ENCODE results near the gene TBC1D5. TPM values are rescaled to one million over a fixed set of nuclear protein-coding genes. Genes with fewer than 3 reads are reported as not detected.

TBC1D5 gene
- total RNA-seq, 1 experiment from 2014 or later, result 26.1 TPM

GRCh38 chr3:17683542-17684207 is 58.8 kb downstream of the TBC1D5 start:
- Mint-ChIP-seq H3K4me1 (peaks cover 10% of the 10 kb centered on the region; the same call in 1 of the 2 replicates), H3K4me3 (no peak overlapping the region), H3K27me3 (ENCODE audit: low read depth) (no peaks in the 10 kb centered on the region), H3K36me3 (no peaks in the 10 kb centered on the region), H3K27ac (no peak overlapping the region), H3K9me3 (no peaks in the 10 kb centered on the region)
- DNase-seq (ENCODE audit: low spot score), result no peak
- no peak for ATAC-seq
- TF ChIP-seq FOXP1 (CRISPR knock-in tag; IDR thresholded peaks at IDR 0.05; ENCODE audit: borderline replicate concordance) (no peak), ZNF671 (CRISPR knock-in tag; IDR thresholded peaks at IDR 0.05) (no peak), ZNF396 (CRISPR knock-in tag; IDR thresholded peaks at IDR 0.05; ENCODE audit: borderline replicate concordance) (no peak), SOX15 (CRISPR knock-in tag; IDR thresholded peaks at IDR 0.05) (no peak), TP53 (CRISPR knock-in tag; IDR thresholded peaks at IDR 0.05) (no peak), HMGA2 (CRISPR knock-in tag; IDR thresholded peaks at IDR 0.05) (no peak), ZNF281 (CRISPR knock-in tag; IDR thresholded peaks at IDR 0.05) (no peak), GTF2I (CRISPR knock-in tag; conservative IDR thresholded peaks at IDR 0.05) (no peak), PREB (CRISPR knock-in tag; IDR thresholded peaks at IDR 0.05; ENCODE audit: borderline replicate concordance) (no peak), HMGXB4 (CRISPR knock-in tag; IDR thresholded peaks at IDR 0.05) (no peak), CTCF (IDR thresholded peaks at IDR 0.05) (no peak), ETV6 (CRISPR knock-in tag; IDR thresholded peaks at IDR 0.05) (no peak), ZNF512 (CRISPR knock-in tag; IDR thresholded peaks at IDR 0.05; ENCODE audit: borderline replicate concordance) (no peak), AFF4 (CRISPR knock-in tag; IDR thresholded peaks at IDR 0.05; ENCODE audit: borderline replicate concordance) (no peak), E2F4 (CRISPR knock-in tag; IDR thresholded peaks at IDR 0.05; ENCODE audit: borderline replicate concordance, low read depth) (no peak), FOXJ3 (CRISPR knock-in tag; IDR thresholded peaks at IDR 0.05; ENCODE audit: borderline replicate concordance) (no peak), CREB1 (CRISPR knock-in tag; IDR thresholded peaks at IDR 0.05) (no peak), RELA (CRISPR knock-in tag; IDR thresholded peaks at IDR 0.05; ENCODE audit: borderline replicate concordance) (no peak)
- ChIA-PET CTCF (interaction anchor here (1.4 kb wide), 1 partner anchor 38 kb away, joined by 3 read pairs; no protein-coding TSS in a partner anchor), POLR2A (no interaction called here)

Measured in WTC11 (cell line).